PC-3 (cell line): Measurements from ENCODE around the gene ST6GALNAC1. TPM values are rescaled to one million over a fixed set of nuclear protein-coding genes. Genes with fewer than 3 reads are reported as not detected.

Experiments
- ATAC-seq: fragments of 200-7000 bp; cut with Tn5 transposase; 2 replicates; pipeline ENCODE4 v1.9.1; 2020; ENCODE audit warnings: mild to moderate bottlenecking, moderate library complexity
- BruUV-seq: library from RNA; stranded (reverse); fragments of 400-500 nt; replicated peaks from 2 replicates; lab custom pipeline; 2021; lab: Mats Ljungman, UMichigan
- CTCF ChIA-PET: fragments of 300-600 bp; sonication (Branson Sonifier 250); formaldehyde crosslinking; loops from one replicate; lab custom pipeline; 2022; ENCODE audit warnings: antibody characterized with exemption; lab: Charles Lee
- POLR2A ChIA-PET: fragments of 300-600 bp; sonication (Branson Sonifier 250); formaldehyde crosslinking; loops from one replicate; lab custom pipeline; 2022; ENCODE audit warnings: antibody characterized with exemption; ENCODE audit not compliant: unreplicated experiment; lab: Charles Lee
- DNase-seq: peaks from one replicate; pipeline ENCODE4 v3.0.0-alpha.2; 2015
- H2AFZ ChIP-seq: fragments of 300-600 bp; sonication (generic); 2 replicates; pipeline ENCODE4 v1.6.0; 2016; ENCODE audit warnings: antibody characterized with exemption, low read length
- H3F3A ChIP-seq: fragments of 300-600 bp; sonication (generic); one replicate; pipeline ENCODE4 v1.6.0; 2017; ENCODE audit warnings: antibody characterized with exemption, low read length, control low read depth, mild to moderate bottlenecking; ENCODE audit not compliant: unreplicated experiment
- H3K27ac ChIP-seq: fragments of 300-600 bp; sonication (generic); 2 replicates; pipeline ENCODE4 v1.5.1; 2016; ENCODE audit warnings: mild to moderate bottlenecking, low read length
- H3K27me3 ChIP-seq: fragments of 300-600 bp; sonication (generic); 2 replicates; pipeline ENCODE4 v1.6.1; 2016; ENCODE audit warnings: low read length, mixed read lengths
- H3K36me3 ChIP-seq: fragments of 300-600 bp; sonication (generic); 2 replicates; pipeline ENCODE4 v1.6.1; 2016; ENCODE audit warnings: low read depth, mixed run types, low read length, mixed read lengths
- H3K4me1 ChIP-seq: fragments of 300-600 bp; sonication (generic); 2 replicates; pipeline ENCODE4 v1.5.1; 2016; ENCODE audit warnings: low read length; ENCODE audit not compliant: insufficient read depth
- H3K4me2 ChIP-seq: fragments of 300-600 bp; sonication (generic); 2 replicates; pipeline ENCODE4 v1.6.0; 2016; ENCODE audit warnings: low read length
- H3K4me3 ChIP-seq: fragments of 300-600 bp; sonication (generic); 2 replicates; pipeline ENCODE4 v1.5.1; 2016; ENCODE audit warnings: mild to moderate bottlenecking, low read length, mixed read lengths
- H3K79me2 ChIP-seq: fragments of 300-600 bp; sonication (generic); 2 replicates; pipeline ENCODE4 v1.6.1; 2017; ENCODE audit warnings: low read length, mixed read lengths
- H3K9ac ChIP-seq: fragments of 300-600 bp; sonication (generic); 2 replicates; pipeline ENCODE4 v1.6.0; 2016; ENCODE audit warnings: mild to moderate bottlenecking, low read length
- H3K9me2 ChIP-seq: fragments of 300-600 bp; sonication (generic); replicated peaks from 2 replicates; pipeline ENCODE4 v1.6.1; 2016; ENCODE audit warnings: mixed run types, low read length, mixed read lengths
- H3K9me3 ChIP-seq: fragments of 300-600 bp; sonication (generic); 2 replicates; pipeline ENCODE4 v1.6.1; 2016; ENCODE audit warnings: low read length, mixed read lengths
- H4K20me1 ChIP-seq: fragments of 300-600 bp; sonication (generic); 2 replicates; pipeline ENCODE4 v1.6.1; 2016; ENCODE audit warnings: low read length, mixed read lengths
- CTCF ChIP-seq: fragments of 300-600 bp; sonication (generic); conservative IDR thresholded peaks from 2 replicates; pipeline ENCODE4 v1.5.1; 2017; ENCODE audit warnings: antibody characterized with exemption, low read depth, mild to moderate bottlenecking, low read length
- EZH2 ChIP-seq: fragments of 300-600 bp; sonication (generic); IDR thresholded peaks from one replicate; pipeline ENCODE4 v1.6.1; 2017; ENCODE audit warnings: antibody characterized with exemption, mild to moderate bottlenecking, low read length; ENCODE audit not compliant: unreplicated experiment
- EZH2phosphoT487 ChIP-seq: fragments of 300-600 bp; sonication (generic); IDR thresholded peaks from 2 replicates; pipeline ENCODE4 v1.6.1; 2018; ENCODE audit warnings: mild to moderate bottlenecking, antibody characterized with exemption, low read length, borderline replicate concordance
- intact Hi-C: fragments of 100-400 bp; cut with micrococcal nuclease; formaldehyde crosslinking; loops from 2 replicates; pipeline ENCODE4 v1.9.0; 2023
- total RNA-seq: library from RNA; depleted of rRNA; stranded (reverse); fragments of >200 nt; gene quantifications from 2 replicates; pipeline ENCODE4 v1.2.3, GENCODE V29; 2014

Gene ST6GALNAC1
- total RNA-seq, 1 experiment from 2014 or later, result 4.1 TPM

GRCh38 chr17:76612977-76613851 lies 30.3 kb downstream of the ST6GALNAC1 start:
- Histone ChIP-seq H3K4me1 (no peaks in the 10 kb centered on the region), H3K79me2 (no peaks in the 10 kb centered on the region), H3K4me3 (no peak overlapping the region), H3K9me3 (no peaks in the 10 kb centered on the region), H3K27ac (no peak overlapping the region), H3K27me3 (no peaks in the 10 kb centered on the region), H3F3A (no peaks in the 10 kb centered on the region), H3K36me3 (no peaks in the 10 kb centered on the region), H2AFZ (no peak overlapping the region), H3K9me2 (no peaks in the 10 kb centered on the region), H4K20me1 (no peaks in the 10 kb centered on the region), H3K4me2 (no peak overlapping the region), H3K9ac (no peak overlapping the region)
- BruUV-seq, result no TSS peak
- intact Hi-C loops, result no loop called here
- no peak for DNase-seq
- peak; percentile 18; the same call in 1 of the 2 replicates for TF ChIP-seq CTCF
- no peak for TF ChIP-seq EZH2
- CTCF ChIA-PET, result no interaction called here
- POLR2A ChIA-PET, result no interaction called here
- peak; percentile 24; the same call in 1 of the 2 replicates for ATAC-seq

- H3K4me2 ChIP-seq, result no peak overlapping the region
- BruUV-seq, result no TSS peak
- no peak overlapping the region for H3K4me3 ChIP-seq
- H3F3A ChIP-seq, result no peaks in the 10 kb centered on the region
- ChIA-PET CTCF (no interaction called here), POLR2A (no interaction called here)
- H3K36me3 ChIP-seq, result no peaks in the 10 kb centered on the region
- no peaks in the 10 kb centered on the region for H3K79me2 ChIP-seq
- DNase-seq (no peak), ATAC-seq (no peak)
- intact Hi-C loops, result no loop called here
- no peaks in the 10 kb centered on the region for H3K4me1 ChIP-seq
- no peaks in the 10 kb centered on the region for H3K9me3 ChIP-seq
- TF ChIP-seq EZH2 (no peak), EZH2phosphoT487 (no peak), CTCF (no peak)
- H3K9me2 ChIP-seq, result no peaks in the 10 kb centered on the region
- no peaks in the 10 kb centered on the region for H4K20me1 ChIP-seq
- no peaks in the 10 kb centered on the region for H3K27me3 ChIP-seq
- H3K9ac ChIP-seq, result no peak overlapping the region
- no peak overlapping the region for H3K27ac ChIP-seq
- no peak overlapping the region for H2AFZ ChIP-seq
These were observed 31.1 kb downstream of the ST6GALNAC1 start for GRCh38 chr17:76612465-76612864.

GRCh38 chr17:76611758-76612157 lies 31.8 kb downstream of the ST6GALNAC1 start:
- POLR2A ChIA-PET, result no interaction called here

More at GRCh38 chr17:76611758-76612157, 31.8 kb downstream of the ST6GALNAC1 start:
- no peaks in the 10 kb centered on the region for H3K9me2 ChIP-seq
- H3K36me3 ChIP-seq, result no peaks in the 10 kb centered on the region
- no TSS peak for BruUV-seq
- no peak for DNase-seq
- ATAC-seq, result no peak
- no peak overlapping the region for H2AFZ ChIP-seq
- no peaks in the 10 kb centered on the region for H3F3A ChIP-seq
- TF ChIP-seq EZH2 (no peak), CTCF (no peak), EZH2phosphoT487 (no peak)
- no peaks in the 10 kb centered on the region for H3K9me3 ChIP-seq
- no peak overlapping the region for H3K4me3 ChIP-seq
- no peaks in the 10 kb centered on the region for H3K79me2 ChIP-seq
- no peak overlapping the region for H3K9ac ChIP-seq
- intact Hi-C loops, result no loop called here
- CTCF ChIA-PET, result no interaction called here
- H3K27ac ChIP-seq, result no peak overlapping the region
- no peaks in the 10 kb centered on the region for H3K4me1 ChIP-seq
- H3K4me2 ChIP-seq, result no peak overlapping the region
- H3K27me3 ChIP-seq, result no peaks in the 10 kb centered on the region
- H4K20me1 ChIP-seq, result no peaks in the 10 kb centered on the region
